ENCODE data around the gene CDC42SE2.
"Not testable (repeated sequence)": the region's sequence is repeated elsewhere in the genome, so short reads cannot be mapped to it uniquely, and the experiment has no call there.

Gene CDC42SE2

GRCh38 chr5:131378721-131379541 is 115.1 kb downstream of the CDC42SE2 start:
- peak overlapping the region; percentile 91 for H3K27ac ChIP-seq (ENCODE audit: low read depth, low read length, poor library complexity, severe bottlenecking)
- peaks cover 24% of the 10 kb centered on the region for H3K79me2 ChIP-seq (ENCODE audit: insufficient read depth, low read length)
- peak overlapping the region; percentile 49 for H3K4me2 ChIP-seq (ENCODE audit: low read length)

GRCh38 chr5:131379723-131380122 is 115.9 kb downstream of the CDC42SE2 start:
- H3K4me2 ChIP-seq (ENCODE audit: low read length): peak overlapping the region; percentile 49

More at GRCh38 chr5:131378721-131379541, 115.1 kb downstream of the CDC42SE2 start:
- H4K20me1 ChIP-seq (ENCODE audit: insufficient read depth, low read length): no peaks in the 10 kb centered on the region
- peaks cover 22% of the 10 kb centered on the region for H3F3A ChIP-seq (ENCODE audit: insufficient read depth, low read length)
- no peak overlapping the region for H2AFZ ChIP-seq (ENCODE audit: low read length)
- H3K9me3 ChIP-seq (ENCODE audit: low read length): no peaks in the 10 kb centered on the region
- TF ChIP-seq EZH2 (IDR thresholded peaks at IDR 0.05; ENCODE audit: borderline replicate concordance, low read length) (no peak), CTCF (IDR thresholded peaks at IDR 0.05; ENCODE audit: low read length) (no peak)
- H3K4me1 ChIP-seq (ENCODE audit: insufficient read depth, low read length, severe bottlenecking): peaks cover 85% of the 10 kb centered on the region
- H3K9ac ChIP-seq (ENCODE audit: low read length): peak overlapping the region; percentile 31; the same call in 1 of the 2 replicates
- H3K9me2 ChIP-seq (ENCODE audit: low read depth, low read length): no peaks in the 10 kb centered on the region
- no peak overlapping the region for H3K4me3 ChIP-seq (ENCODE audit: low read depth, low read length, poor library complexity, severe bottlenecking)
- H3K36me3 ChIP-seq (ENCODE audit: insufficient read depth, low read length): no peaks in the 10 kb centered on the region; the same call in 1 of the 2 replicates
- no peaks in the 10 kb centered on the region for H3K27me3 ChIP-seq (ENCODE audit: insufficient read depth, low read length)

GRCh38 chr5:131380238-131380637 is 116.4 kb downstream of the CDC42SE2 start:
- H3K9me2 ChIP-seq (ENCODE audit: low read depth, low read length); H3K4me3 ChIP-seq (ENCODE audit: low read depth, low read length, poor library complexity, severe bottlenecking); H3K36me3 ChIP-seq (ENCODE audit: insufficient read depth, low read length); H4K20me1 ChIP-seq (ENCODE audit: insufficient read depth, low read length); H3K9ac ChIP-seq (ENCODE audit: low read length); H2AFZ ChIP-seq (ENCODE audit: low read length); H3K9me3 ChIP-seq (ENCODE audit: low read length); H3K27me3 ChIP-seq (ENCODE audit: insufficient read depth, low read length): not testable (repeated sequence)
- H3K4me2 ChIP-seq (ENCODE audit: low read length): peak overlapping the region; percentile 49; the same call in 1 of the 2 replicates
- H3F3A ChIP-seq (ENCODE audit: insufficient read depth, low read length): peaks cover 22% of the 10 kb centered on the region
- peaks cover 74% of the 10 kb centered on the region for H3K4me1 ChIP-seq (ENCODE audit: insufficient read depth, low read length, severe bottlenecking)
- peak overlapping the region; percentile 91 for H3K27ac ChIP-seq (ENCODE audit: low read depth, low read length, poor library complexity, severe bottlenecking)
- H3K79me2 ChIP-seq (ENCODE audit: insufficient read depth, low read length): peaks cover 26% of the 10 kb centered on the region

More at GRCh38 chr5:131379723-131380122, 115.9 kb downstream of the CDC42SE2 start:
- H3F3A ChIP-seq (ENCODE audit: insufficient read depth, low read length): peaks cover 22% of the 10 kb centered on the region
- peaks cover 27% of the 10 kb centered on the region for H3K79me2 ChIP-seq (ENCODE audit: insufficient read depth, low read length)
- no peaks in the 10 kb centered on the region for H3K9me2 ChIP-seq (ENCODE audit: low read depth, low read length)
- no peaks in the 10 kb centered on the region; the same call in 1 of the 2 replicates for H3K36me3 ChIP-seq (ENCODE audit: insufficient read depth, low read length)
- TF ChIP-seq CTCF (IDR thresholded peaks at IDR 0.05; ENCODE audit: low read length) (no peak), EZH2 (IDR thresholded peaks at IDR 0.05; ENCODE audit: borderline replicate concordance, low read length) (no peak)
- no peaks in the 10 kb centered on the region for H3K27me3 ChIP-seq (ENCODE audit: insufficient read depth, low read length)
- H3K9me3 ChIP-seq (ENCODE audit: low read length): no peaks in the 10 kb centered on the region
- peak overlapping the region; percentile 91 for H3K27ac ChIP-seq (ENCODE audit: low read depth, low read length, poor library complexity, severe bottlenecking)
- H3K4me1 ChIP-seq (ENCODE audit: insufficient read depth, low read length, severe bottlenecking): peaks cover 79% of the 10 kb centered on the region
- H4K20me1 ChIP-seq (ENCODE audit: insufficient read depth, low read length): no peaks in the 10 kb centered on the region
- no peak overlapping the region; the same call in 1 of the 2 replicates for H3K9ac ChIP-seq (ENCODE audit: low read length)
- no peak overlapping the region for H2AFZ ChIP-seq (ENCODE audit: low read length)
- no peak overlapping the region for H3K4me3 ChIP-seq (ENCODE audit: low read depth, low read length, poor library complexity, severe bottlenecking)

Data from OCI-LY1 (cell line).